HG03139 (cell line): ENCODE results near the gene PROCR.
"Not testable (repeated sequence)": the region's sequence is repeated elsewhere in the genome, so short reads cannot be mapped to it uniquely, and the experiment has no call there.

Experiments used
- ATAC-seq: cut with Tn5 transposase; IDR thresholded peaks from one replicate; pipeline ENCODE4 v1.9.1; 2021; ENCODE audit not compliant: unreplicated experiment

The PROCR gene

GRCh38 chr20:35164531-35164930 is 7.3 kb upstream of the PROCR start:
- not testable (repeated sequence) for ATAC-seq

- ATAC-seq = no peak
These were observed 6.4 kb upstream of the PROCR start for GRCh38 chr20:35165221-35166185.

- no peak for ATAC-seq
These were observed 5.5 kb upstream of the PROCR start for GRCh38 chr20:35166242-35166830.

GRCh38 chr20:35167787-35168186 is 4.1 kb upstream of the PROCR start:
- ATAC-seq = no peak

DNA sequence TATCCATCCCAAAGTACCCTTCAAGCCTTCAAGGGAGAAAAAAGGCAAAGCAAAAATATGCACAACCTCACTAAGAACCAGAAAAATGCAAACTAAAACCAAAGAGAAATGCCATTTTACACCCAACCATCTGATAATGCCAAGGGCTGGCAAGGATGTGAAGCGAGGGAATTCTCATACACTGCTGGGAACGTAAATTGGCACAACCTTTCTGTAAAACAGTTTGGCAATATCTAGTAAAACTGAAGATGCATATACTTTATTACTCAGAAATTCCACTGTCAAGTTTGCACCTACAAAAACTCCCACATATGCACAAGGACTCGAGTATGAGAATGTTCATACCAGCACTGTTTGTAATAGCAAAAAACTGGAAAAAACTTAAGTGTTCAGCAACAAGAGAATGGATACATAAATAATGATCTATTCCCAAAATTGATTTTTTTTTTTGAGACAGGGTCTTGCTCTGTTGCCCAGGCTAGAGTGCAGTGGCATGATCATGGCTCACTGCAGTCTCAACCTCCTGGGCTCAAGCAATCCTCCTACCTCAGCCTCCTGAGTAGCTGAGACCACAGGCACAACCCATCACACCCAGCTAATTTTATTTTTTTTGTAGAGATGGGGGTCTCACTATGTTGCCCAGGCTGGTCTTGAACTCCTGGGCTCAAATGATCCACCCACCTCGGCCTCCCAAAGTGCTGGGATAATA is 3.0 kb upstream of the PROCR start:
- not testable (repeated sequence) for ATAC-seq

GRCh38 chr20:35171438-35171752 is 477 bp upstream of the PROCR start:
- no peak for ATAC-seq

DNA sequence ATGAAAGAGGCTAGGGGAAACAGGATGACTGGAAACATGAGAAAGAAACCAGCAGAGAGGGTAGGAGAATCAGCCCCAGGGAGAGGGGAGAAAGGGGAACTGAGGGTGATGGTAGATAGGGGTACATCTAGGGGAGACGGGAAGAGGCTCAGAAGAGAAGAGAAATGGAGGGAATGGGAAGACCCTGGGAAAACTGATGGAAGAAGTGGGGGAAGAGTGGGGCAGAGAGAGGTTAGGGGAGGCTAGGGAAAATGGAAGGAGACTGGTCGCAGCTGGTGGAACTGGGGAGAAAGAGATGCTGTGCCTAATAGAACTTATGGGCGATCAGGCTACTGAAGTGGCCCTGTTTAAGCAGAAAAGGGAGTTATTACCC is 548 bp downstream of the PROCR start:
- ATAC-seq = no peak

GRCh38 chr20:35173576-35174192 is 1.8 kb downstream of the PROCR start:
- ATAC-seq = no peak

DNA sequence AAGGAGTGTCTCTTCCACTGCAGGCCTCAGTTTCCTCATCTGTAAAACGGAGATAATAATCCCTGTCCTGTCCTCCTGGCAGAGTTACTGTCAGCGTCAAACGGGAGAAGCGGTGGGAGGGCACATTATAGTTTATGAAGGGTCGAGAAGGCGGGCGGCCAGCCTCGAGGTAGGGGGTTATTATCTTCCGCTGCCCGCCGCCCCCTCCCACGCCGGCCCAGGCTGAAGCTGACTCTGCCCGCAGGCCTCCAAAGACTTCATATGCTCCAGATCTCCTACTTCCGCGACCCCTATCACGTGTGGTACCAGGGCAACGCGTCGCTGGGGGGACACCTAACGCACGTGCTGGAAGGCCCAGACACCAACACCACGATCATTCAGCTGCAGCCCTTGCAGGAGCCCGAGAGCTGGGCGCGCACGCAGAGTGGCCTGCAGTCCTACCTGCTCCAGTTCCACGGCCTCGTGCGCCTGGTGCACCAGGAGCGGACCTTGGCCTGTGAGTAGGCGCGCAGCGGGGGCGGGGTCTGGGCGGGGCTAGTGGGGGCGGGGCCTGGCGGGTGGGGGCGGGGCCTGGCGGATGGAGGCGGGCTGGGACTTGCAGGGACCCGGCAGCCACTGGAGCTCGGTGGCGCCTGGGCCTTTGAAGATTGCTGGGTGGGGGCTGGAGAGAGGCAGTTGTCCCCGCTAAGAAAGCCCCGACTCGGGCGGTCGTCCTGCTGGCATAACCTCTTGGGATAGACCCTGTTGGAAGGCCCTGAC is 2.8 kb downstream of the PROCR start:
- ATAC-seq = no peak

GRCh38 chr20:35176132-35176531 is 4.3 kb downstream of the PROCR start:
- ATAC-seq = no peak

DNA sequence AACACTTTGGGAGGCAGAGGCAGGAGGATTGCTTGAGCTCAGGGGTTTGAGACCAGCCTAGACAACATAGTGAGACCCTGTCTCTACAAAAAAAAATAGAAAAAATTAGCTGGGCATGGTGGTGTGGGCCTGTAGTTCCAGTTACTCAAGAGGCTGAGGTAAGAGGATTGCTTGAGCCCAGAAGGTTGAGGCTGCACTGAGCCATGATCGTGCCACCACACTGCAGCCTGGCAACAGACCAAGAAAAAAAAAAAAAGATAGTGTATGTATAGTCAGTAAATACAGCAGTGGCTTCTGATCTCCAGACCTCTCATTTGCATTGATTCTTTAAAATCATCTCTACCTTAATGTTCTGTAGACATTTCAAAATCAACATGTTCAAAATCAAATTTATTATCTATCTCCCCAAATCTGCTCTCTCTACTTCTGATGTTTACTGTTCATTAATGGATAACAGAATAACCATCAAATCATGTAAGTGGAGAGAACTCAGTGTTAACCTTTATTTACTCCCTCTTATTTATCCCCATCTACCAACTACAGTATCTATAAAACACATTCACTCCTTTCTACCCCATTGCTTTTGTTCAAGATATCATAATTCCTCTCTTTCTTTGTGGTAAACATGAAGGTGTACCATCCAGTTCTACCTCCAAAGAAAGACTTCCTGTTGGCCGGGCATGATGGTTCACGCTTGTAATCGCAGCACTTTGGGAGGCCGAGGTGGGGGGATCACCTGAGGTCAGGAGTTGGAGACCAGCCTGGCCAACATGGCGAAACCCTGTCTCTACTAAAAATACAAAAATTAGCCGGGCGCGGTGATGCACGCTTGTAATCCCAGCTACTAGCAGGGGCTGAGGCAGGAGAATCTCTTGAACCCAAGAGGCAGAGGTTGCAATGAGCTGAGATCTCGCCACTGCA is 7.7 kb downstream of the PROCR start:
- ATAC-seq = no peak

- ATAC-seq = no peak
These were observed 8.4 kb downstream of the PROCR start for GRCh38 chr20:35180266-35180665.

DNA sequence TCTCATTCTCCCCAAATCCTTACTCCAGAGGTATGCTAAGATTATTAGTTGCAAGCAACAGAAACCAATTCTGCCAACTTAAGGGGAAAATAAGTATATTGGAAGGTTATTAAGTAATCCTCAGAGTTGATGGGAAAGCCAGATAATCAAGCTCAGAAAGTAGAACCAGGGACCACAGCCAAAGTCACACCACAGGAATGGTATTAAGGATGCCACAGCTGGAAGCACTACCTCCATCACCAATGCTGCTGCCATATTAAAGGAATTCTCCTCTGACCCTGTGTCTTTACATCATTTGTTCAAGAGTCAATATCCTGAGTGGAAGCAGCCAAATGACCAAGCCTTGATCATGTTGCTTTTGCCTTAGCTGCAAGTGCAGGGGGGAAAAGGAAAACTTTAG is 9.9 kb downstream of the PROCR start:
- no peak for ATAC-seq

DNA sequence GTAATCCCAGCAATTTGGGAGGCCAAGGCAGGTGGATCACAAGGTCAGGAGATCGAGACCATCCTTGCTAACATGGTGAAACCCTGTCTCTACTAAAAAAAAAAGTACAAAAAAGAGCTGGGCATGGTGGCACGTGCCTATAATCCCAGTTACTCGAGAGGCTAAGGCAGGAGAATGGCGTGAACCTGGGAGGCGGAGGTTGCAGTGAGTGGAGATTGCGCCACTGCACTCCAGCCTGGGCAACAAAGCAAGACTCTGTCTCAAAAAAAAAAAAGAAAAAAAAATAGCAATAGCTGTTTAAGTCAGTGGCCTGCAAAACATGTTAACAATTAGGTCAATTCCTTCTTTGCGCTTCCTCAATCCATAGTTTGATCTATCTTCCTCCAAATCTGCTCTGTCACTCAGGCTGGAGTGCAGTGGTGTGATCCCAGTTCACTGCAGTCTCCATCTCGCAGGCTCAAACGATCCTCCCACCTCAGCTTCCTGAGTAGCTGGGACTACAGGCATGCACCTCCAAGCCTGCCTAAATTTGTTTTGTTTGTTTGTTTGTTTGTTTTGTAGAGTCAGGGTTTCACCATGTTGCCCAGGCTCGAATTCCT is 14.9 kb downstream of the PROCR start:
- ATAC-seq = not testable (repeated sequence)

DNA sequence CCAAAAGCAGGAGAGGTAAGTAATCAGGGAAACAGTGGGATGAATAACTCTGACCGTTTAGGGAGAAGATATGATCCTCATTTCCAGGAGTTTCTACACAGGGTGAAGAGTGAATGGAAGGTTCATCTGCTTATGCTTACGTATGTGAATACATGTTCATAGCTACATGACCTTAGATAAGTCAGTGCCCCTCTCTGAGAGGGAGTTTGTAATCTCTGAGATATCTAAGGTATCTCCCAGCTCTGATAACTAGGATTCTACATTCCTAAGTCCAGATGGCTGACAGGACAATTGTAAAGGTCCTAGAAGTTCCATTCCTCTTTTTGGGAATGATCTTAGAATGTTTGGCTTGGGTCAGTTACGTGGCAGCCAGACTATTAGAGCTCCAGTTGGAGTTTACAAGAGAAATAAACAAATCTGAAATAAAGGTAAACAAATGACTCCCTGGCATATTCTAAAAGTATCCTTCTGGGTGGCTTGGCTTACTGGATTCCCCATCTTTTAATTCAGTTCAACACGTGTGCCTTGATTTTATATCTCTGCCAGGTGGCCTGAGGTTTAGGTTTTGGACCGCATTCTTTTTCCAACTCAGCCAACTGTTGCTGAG is 15.8 kb downstream of the PROCR start:
- no peak for ATAC-seq

- not testable (repeated sequence) for ATAC-seq
These were observed 17.4 kb downstream of the PROCR start for GRCh38 chr20:35189223-35189622.

DNA sequence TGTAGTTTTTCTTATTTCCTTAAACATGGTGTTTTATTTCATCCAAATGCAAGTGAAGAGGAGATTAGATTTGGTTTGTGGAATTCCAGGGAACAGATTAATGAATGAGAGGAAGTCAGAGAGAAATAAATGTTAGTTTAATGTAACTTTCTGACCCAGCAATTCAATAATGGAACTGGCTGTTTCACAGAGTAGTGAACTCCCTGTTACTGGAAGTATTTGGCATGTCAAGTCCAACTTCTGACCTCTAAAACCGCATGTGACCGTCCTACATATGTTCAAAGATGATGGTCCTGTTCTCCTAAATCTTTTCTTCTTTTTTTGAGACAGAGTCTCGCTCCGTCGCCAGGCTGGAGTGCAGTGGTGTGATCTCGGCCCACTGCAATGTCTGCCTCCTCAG is 18.7 kb downstream of the PROCR start:
- ATAC-seq = no peak

DNA sequence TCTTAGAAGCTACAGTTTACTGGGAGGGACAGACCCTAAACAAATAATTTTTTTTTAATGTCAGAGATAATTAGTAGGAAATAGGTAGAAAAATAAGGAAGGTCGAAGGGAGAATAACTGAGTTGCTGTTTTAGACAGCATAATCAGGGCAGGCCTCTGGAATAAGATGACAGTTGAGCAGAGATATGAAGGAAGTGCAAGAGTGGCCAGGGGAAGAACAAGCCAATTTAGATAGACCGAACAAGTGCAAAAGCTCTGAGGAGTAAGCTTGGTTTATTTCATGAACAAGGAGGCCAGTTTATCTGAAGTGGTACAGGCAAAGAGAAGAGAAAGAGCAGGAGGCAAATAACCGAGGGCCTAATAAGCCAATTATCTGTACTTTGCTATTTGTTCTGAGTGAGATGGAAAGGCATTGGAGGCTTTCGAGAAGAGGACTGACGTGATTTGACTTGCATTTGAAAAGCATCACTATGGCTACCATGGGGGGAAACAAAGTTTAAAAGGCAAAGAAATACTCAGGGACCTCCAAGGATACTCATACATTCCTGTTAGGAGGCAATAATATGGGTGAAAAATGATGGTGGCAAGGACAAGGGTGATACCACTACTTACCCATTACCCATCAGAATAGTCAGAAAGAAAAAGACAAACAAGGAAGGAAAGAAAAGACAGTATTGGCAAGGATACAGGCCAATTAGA is 19.7 kb downstream of the PROCR start:
- ATAC-seq = no peak
